ENCODE measurements around the gene COMT.

COMT gene

GRCh38 chr22:19912271-19912999 lies 29.1 kb upstream of the COMT start:
- no peak for DNase-seq (ENCODE audit: low read depth, low spot score)
- no peak overlapping the region for H3K4me3 ChIP-seq (ENCODE audit: low read depth, low read length)
- TF ChIP-seq CTCF (IDR thresholded peaks at IDR 0.05; ENCODE audit: insufficient read depth, low read length, missing control alignments): no peak
- POLR2A ChIA-PET: interaction anchor here (0.9 kb wide), 1 partner anchor 10 kb away, joined by 3 read pairs; no protein-coding TSS in a partner anchor
- CTCF ChIA-PET: interaction anchor here (1.3 to 11.5 kb wide), 6 partner anchors 8 to 181 kb away, joined by 3 to 444 read pairs (median 7); no protein-coding TSS in a partner anchor

- TF ChIP-seq CTCF (IDR thresholded peaks at IDR 0.05; ENCODE audit: insufficient read depth, low read length, missing control alignments): no peak
- H3K4me3 ChIP-seq (ENCODE audit: low read depth, low read length): no peak overlapping the region
- CTCF ChIA-PET: interaction anchor here (0.6 to 11.5 kb wide), 10 partner anchors 11 to 281 kb away, joined by 3 to 444 read pairs (median 4); no protein-coding TSS in a partner anchor
- DNase-seq (ENCODE audit: low read depth, low spot score): no peak
- POLR2A ChIA-PET: no interaction called here
Observed at GRCh38 chr22:19913337-19913936, 28.1 kb upstream of the COMT start.

GRCh38 chr22:19914201-19914943 lies 27.2 kb upstream of the COMT start:
- CTCF ChIA-PET: interaction anchor here (0.7 to 11.5 kb wide), 5 partner anchors 10 to 282 kb away, joined by 4 to 444 read pairs (median 10); no protein-coding TSS in a partner anchor
- POLR2A ChIA-PET: no interaction called here
- no peak for DNase-seq (ENCODE audit: low read depth, low spot score)
- no peak for TF ChIP-seq CTCF (IDR thresholded peaks at IDR 0.05; ENCODE audit: insufficient read depth, low read length, missing control alignments)
- H3K4me3 ChIP-seq (ENCODE audit: low read depth, low read length): no peak overlapping the region

- POLR2A ChIA-PET: interaction anchor here (0.8 kb wide), 1 partner anchor 24 kb away, joined by 3 read pairs; no protein-coding TSS in a partner anchor
- CTCF ChIA-PET: interaction anchor here (1.1 to 11.5 kb wide), 5 partner anchors 9 to 184 kb away, joined by 3 to 444 read pairs (median 10); no protein-coding TSS in a partner anchor
- H3K4me3 ChIP-seq (ENCODE audit: low read depth, low read length): no peak overlapping the region
- no peak for DNase-seq (ENCODE audit: low read depth, low spot score)
- no peak for TF ChIP-seq CTCF (IDR thresholded peaks at IDR 0.05; ENCODE audit: insufficient read depth, low read length, missing control alignments)
Observed at GRCh38 chr22:19915287-19915954, 26.2 kb upstream of the COMT start.

GRCh38 chr22:19916006-19916405 lies 25.6 kb upstream of the COMT start:
- ChIA-PET CTCF (interaction anchor here (1.1 to 11.5 kb wide), 4 partner anchors 10 to 185 kb away, joined by 3 to 444 read pairs (median 40); no protein-coding TSS in a partner anchor), POLR2A (interaction anchor here (0.8 kb wide), 1 partner anchor 24 kb away, joined by 3 read pairs; no protein-coding TSS in a partner anchor)
- no peak overlapping the region for H3K4me3 ChIP-seq (ENCODE audit: low read depth, low read length)
- no peak for DNase-seq (ENCODE audit: low read depth, low spot score)
- no peak for TF ChIP-seq CTCF (IDR thresholded peaks at IDR 0.05; ENCODE audit: insufficient read depth, low read length, missing control alignments)

Data from AG04449 (cell line).